ENCODE data around the gene HSPA1L. TPM values are rescaled to one million over a fixed set of nuclear protein-coding genes. Genes with fewer than 3 reads are reported as not detected.
A peak's percentile ranks its signal among the peaks of the same experiment; 100 is the strongest.

The HSPA1L gene
- total and polyA plus RNA-seq, 4 experiments from 2014 or later, result 1.1 to 8.3 (median 6.3) TPM

DNA sequence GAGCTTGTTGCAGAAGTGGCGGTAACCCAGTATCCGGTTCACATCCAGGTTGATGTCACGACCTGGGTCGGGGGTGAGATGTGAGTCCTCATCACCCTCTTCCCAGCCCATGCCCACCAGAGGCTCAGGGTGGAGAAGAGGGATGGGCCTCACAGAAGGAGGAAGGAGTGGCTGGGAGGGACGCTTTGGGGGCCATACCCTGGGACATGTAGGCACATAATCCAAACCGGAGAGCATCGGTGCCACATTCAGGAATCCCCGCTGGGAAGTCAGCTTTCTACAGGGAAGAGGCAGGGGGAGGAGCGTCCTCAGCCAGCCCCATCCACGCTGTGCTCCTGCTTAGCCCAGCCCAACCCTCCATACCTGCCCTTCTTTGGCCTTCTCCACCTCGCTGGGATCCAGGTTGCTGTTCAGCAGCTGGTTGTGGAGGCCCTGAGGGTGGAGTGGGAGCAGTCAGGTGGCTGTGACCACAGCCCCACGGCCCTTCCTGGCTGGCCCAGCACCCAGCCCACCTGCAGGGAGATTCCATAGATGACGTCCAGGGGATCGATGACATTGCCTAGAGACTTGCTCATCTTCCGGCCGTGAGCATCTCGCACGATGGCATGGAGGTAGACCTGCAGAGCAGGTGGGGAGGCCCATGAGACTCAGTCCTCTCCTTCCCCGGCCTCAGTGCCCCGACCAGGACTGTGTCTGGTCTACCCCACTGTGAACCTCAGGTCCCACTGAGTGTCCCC, 34.4 kb downstream of the HSPA1L start:
- Mint-ChIP-seq H3K9me3 (no peaks in the 10 kb centered on the region), H3K36me3 (peaks cover 16 to 43% of the 10 kb centered on the region in 2 donors)

DNA sequence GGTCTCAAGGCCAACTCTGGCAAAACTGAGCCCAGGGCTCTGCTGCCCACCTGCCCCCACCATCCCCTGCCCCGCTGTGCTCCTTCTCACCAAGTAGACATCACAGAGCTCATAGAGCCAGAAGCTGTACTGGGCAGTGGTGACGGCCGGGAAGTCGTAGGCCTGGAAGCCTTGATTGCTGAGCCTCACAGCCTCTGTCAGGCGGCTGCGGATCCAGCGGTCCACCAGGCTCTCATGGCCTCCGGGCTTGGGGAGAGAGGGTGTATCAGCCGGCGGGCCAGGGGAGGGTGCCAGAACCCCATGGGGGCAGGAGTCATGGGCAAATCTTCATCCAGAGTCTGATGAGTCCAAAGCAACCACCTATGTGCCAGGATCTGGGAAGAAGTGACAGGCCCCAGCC, 35.2 kb downstream of the HSPA1L start:
- Mint-ChIP-seq H3K27ac (no peak overlapping the region), H3K4me3 (no peak overlapping the region), H3K9me3 (no peaks in the 10 kb centered on the region), H3K4me1 (peaks cover 9 to 30% (median 22%) of the 10 kb centered on the region in 4 donors), H3K36me3 (peaks cover 16 to 43% of the 10 kb centered on the region in 2 donors), H3K27me3 (no peaks in the 10 kb centered on the region)
- Histone ChIP-seq H3K36me3 (ENCODE audit: insufficient read depth, low read length) (peaks cover 42% of the 10 kb centered on the region), H3K4me1 (ENCODE audit: insufficient read depth, low read length) (peaks cover 30% of the 10 kb centered on the region), H3K4me3 (ENCODE audit: low read length in 2 of 2) (no peak overlapping the region), H3K27ac (ENCODE audit: low read depth, low read length) (no peak overlapping the region), H3K9me3 (ENCODE audit: control insufficient read depth in 1 of 2, low read length in 2 of 2) (no peaks in the 10 kb centered on the region), H3K27me3 (ENCODE audit: insufficient read depth, low read length) (no peaks in the 10 kb centered on the region)
- ChIA-PET POLR2A (ENCODE audit: partially characterized antibody) (interaction anchor here (1.0 to 1.5 kb wide), 2 partner anchors 27 to 41 kb away, joined by 3 read pairs; partner anchors contain the start of gene LSM2), CTCF (ENCODE audit: partially characterized antibody) (interaction anchor here (0.9 to 3.8 kb wide), 2 partner anchors 10 kb away, joined by 4 to 15 read pairs; no protein-coding TSS in a partner anchor)
- DNase-seq, result no peak
- intact Hi-C loops (cut with micrococcal nuclease), result no loop called here

More for the DNA sequence above, 34.4 kb downstream of the HSPA1L start:
- POLR2A ChIA-PET (ENCODE audit: partially characterized antibody), result interaction anchor here (1.5 kb wide), 1 partner anchor 26 kb away, joined by 3 read pairs; the partner anchor contains the start of gene LSM2
- intact Hi-C loops (cut with micrococcal nuclease), result no loop called here
- H3K27me3 ChIP-seq (ENCODE audit: insufficient read depth, low read length), result no peaks in the 10 kb centered on the region
- H3K4me3 Mint-ChIP-seq, result no peak overlapping the region
- H3K36me3 ChIP-seq (ENCODE audit: insufficient read depth, low read length), result peaks cover 47% of the 10 kb centered on the region
- H3K27ac Mint-ChIP-seq, result peak overlapping the region in 1 of 7 donors; percentile 61
- no peak overlapping the region for H3K4me3 ChIP-seq (ENCODE audit: low read length in 2 of 2)
- H3K9me3 ChIP-seq (ENCODE audit: control insufficient read depth in 1 of 2, low read length in 2 of 2), result no peaks in the 10 kb centered on the region
- no peak for DNase-seq
- CTCF ChIA-PET (ENCODE audit: partially characterized antibody), result interaction anchor here (0.9 to 3.8 kb wide), 2 partner anchors 9 to 11 kb away, joined by 4 to 15 read pairs; no protein-coding TSS in a partner anchor
- peaks cover 22% of the 10 kb centered on the region for H3K4me1 ChIP-seq (ENCODE audit: insufficient read depth, low read length)
- H3K27me3 Mint-ChIP-seq, result no peaks in the 10 kb centered on the region
- peaks cover 7 to 23% (median 16%) of the 10 kb centered on the region in 4 donors for H3K4me1 Mint-ChIP-seq
- H3K27ac ChIP-seq (ENCODE audit: low read depth, low read length), result no peak overlapping the region

DNA sequence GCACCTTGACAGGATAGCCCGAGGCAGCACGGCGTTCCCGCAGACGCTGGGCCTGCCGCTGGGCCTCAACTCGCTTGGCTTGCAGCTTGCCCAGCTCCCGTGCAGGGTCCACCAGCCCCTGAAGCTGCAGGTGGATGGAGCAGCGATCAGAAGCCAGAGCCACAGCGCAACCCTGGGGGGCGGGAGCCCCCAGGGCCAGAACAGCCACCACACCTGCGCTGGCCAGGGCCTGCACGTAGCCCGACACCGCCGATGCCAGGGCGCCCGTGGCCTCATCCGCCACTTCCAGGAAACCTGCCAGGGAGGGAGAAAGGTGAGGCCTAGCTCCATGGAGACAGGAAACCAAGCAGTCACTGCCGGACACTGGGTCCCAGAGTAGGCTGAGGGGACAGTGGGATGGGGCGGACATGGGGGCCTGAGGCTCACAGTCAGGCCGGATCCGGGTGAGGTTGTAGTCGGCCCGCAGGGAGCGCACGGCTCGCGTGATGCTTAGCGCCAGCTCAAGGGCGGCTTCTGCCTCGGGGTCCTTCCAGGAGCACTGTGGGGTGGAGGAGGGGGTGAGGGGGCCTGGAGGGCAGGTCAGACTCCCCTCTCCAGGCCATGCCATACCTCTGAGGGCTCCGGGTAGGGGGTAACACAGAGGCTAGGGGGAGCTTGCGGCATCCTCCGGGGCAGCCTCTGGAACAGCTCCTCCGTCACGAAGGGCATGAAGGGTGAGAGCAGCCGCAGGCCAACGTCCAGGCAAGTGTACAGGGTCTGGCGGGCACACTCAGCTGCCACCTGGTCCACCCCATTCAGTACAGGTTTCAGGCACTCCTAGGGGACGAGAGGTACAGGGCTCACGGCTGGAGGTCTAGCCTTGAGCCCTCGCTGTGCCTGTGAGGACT, 35.8 kb downstream of the HSPA1L start:
- H3K36me3 ChIP-seq (ENCODE audit: insufficient read depth, low read length), result peaks cover 35% of the 10 kb centered on the region
- CTCF ChIA-PET (ENCODE audit: partially characterized antibody), result interaction anchor here (3.8 to 12.8 kb wide), 2 partner anchors 9 to 45 kb away, joined by 15 to 173 read pairs; partner anchors contain the start of genes CLIC1, DDAH2 and MSH5

GRCh38 chr6:31778193-31778592, 36.9 kb downstream of the HSPA1L start:
- H3K4me1 Mint-ChIP-seq, result peaks cover 9 to 33% (median 23%) of the 10 kb centered on the region in 4 donors
- H3K4me3 Mint-ChIP-seq, result peak overlapping the region in 1 of 8 donors; percentile 12
- no peaks in the 10 kb centered on the region for H3K9me3 Mint-ChIP-seq
- Histone ChIP-seq H3K4me1 (ENCODE audit: insufficient read depth, low read length) (peaks cover 34% of the 10 kb centered on the region), H3K9me3 (ENCODE audit: control insufficient read depth in 1 of 2, low read length in 2 of 2) (no peaks in the 10 kb centered on the region), H3K27me3 (ENCODE audit: insufficient read depth, low read length) (no peaks in the 10 kb centered on the region), H3K4me3 (ENCODE audit: low read length in 2 of 2) (no peak overlapping the region), H3K27ac (ENCODE audit: low read depth, low read length) (no peak overlapping the region), H3K36me3 (ENCODE audit: insufficient read depth, low read length) (peaks cover 34% of the 10 kb centered on the region)
- peaks cover 5 to 33% of the 10 kb centered on the region in 2 donors for H3K36me3 Mint-ChIP-seq
- no peak for DNase-seq
- ChIA-PET CTCF (ENCODE audit: partially characterized antibody) (interaction anchor here (1.1 to 12.8 kb wide), 3 partner anchors 8 to 44 kb away, joined by 3 to 173 read pairs (median 15); partner anchors contain the start of genes CLIC1, DDAH2 and MSH5), POLR2A (ENCODE audit: partially characterized antibody) (interaction anchor here (1.0 to 1.6 kb wide), 2 partner anchors 13 to 20 kb away, joined by 3 to 4 read pairs; no protein-coding TSS in a partner anchor)
- H3K27ac Mint-ChIP-seq, result peak overlapping the region in 3 of 7 donors; percentile 37 to 87 (median 73)
- intact Hi-C loops (cut with micrococcal nuclease), result no loop called here
- no peaks in the 10 kb centered on the region for H3K27me3 Mint-ChIP-seq

More for the DNA sequence above, 35.8 kb downstream of the HSPA1L start:
- no peaks in the 10 kb centered on the region for H3K27me3 ChIP-seq (ENCODE audit: insufficient read depth, low read length)
- POLR2A ChIA-PET (ENCODE audit: partially characterized antibody), result interaction anchor here (0.5 to 1.5 kb wide), 3 partner anchors 8 to 40 kb away, joined by 3 read pairs; partner anchors contain the start of gene LSM2
- H3K4me1 ChIP-seq (ENCODE audit: insufficient read depth, low read length), result peaks cover 30% of the 10 kb centered on the region
- H3K27ac Mint-ChIP-seq, result no peak overlapping the region
- H3K36me3 Mint-ChIP-seq, result peaks cover 9 to 37% of the 10 kb centered on the region in 2 donors
- no peak overlapping the region for H3K4me3 Mint-ChIP-seq
- peaks cover 9 to 30% (median 22%) of the 10 kb centered on the region in 4 donors for H3K4me1 Mint-ChIP-seq
- no peaks in the 10 kb centered on the region for H3K9me3 Mint-ChIP-seq
- intact Hi-C loops (cut with micrococcal nuclease), result no loop called here
- no peak overlapping the region for H3K27ac ChIP-seq (ENCODE audit: low read depth, low read length)
- H3K27me3 Mint-ChIP-seq, result no peaks in the 10 kb centered on the region
- H3K9me3 ChIP-seq (ENCODE audit: control insufficient read depth in 1 of 2, low read length in 2 of 2), result no peaks in the 10 kb centered on the region
- no peak for DNase-seq
- H3K4me3 ChIP-seq (ENCODE audit: low read length in 2 of 2), result no peak overlapping the region

DNA sequence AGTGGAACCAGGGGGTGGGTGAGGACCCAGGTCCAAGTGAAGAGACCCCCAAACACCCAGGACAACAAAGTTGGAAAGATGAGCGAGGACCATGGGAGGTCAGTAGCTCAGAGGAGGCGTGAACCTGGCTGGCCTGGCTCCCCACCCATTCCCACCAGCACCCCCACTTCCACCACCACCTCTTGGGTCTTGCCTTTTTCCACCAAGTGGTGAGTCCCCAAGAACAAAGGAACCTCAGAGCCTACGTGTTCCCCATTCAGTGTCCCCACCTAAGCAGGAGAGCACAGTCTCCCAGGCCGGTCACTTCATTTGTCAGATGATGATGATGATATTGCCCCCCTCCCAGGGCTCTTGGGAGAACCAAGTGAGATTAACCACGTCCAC, 37.4 kb downstream of the HSPA1L start:
- peak overlapping the region; percentile 46 for H3K27ac ChIP-seq (ENCODE audit: low read depth, low read length)
- no peaks in the 10 kb centered on the region for H3K27me3 ChIP-seq (ENCODE audit: insufficient read depth, low read length)
- DNase-seq, result no peak
- intact Hi-C loops (cut with micrococcal nuclease), result loop anchor here (2.0 kb wide), 1 partner anchor 17 kb away; the partner anchor contains the start of gene VARS1
- peaks cover 40% of the 10 kb centered on the region for H3K4me1 ChIP-seq (ENCODE audit: insufficient read depth, low read length)
- peaks cover 11 to 39% (median 27%) of the 10 kb centered on the region in 4 donors for H3K4me1 Mint-ChIP-seq
- CTCF ChIA-PET (ENCODE audit: partially characterized antibody), result interaction anchor here (1.1 to 12.8 kb wide), 2 partner anchors 12 to 44 kb away, joined by 3 to 173 read pairs; partner anchors contain the start of genes CLIC1, DDAH2 and MSH5
- peaks cover 30% of the 10 kb centered on the region for H3K36me3 ChIP-seq (ENCODE audit: insufficient read depth, low read length)
- H3K36me3 Mint-ChIP-seq, result peaks cover under 1 to 29% of the 10 kb centered on the region in 2 donors
- POLR2A ChIA-PET (ENCODE audit: partially characterized antibody), result interaction anchor here (1.0 to 1.7 kb wide), 4 partner anchors 14 to 86 kb away, joined by 3 to 4 read pairs (median 4); partner anchors contain the start of gene MSH5
- H3K4me3 Mint-ChIP-seq, result peak overlapping the region in 2 of 8 donors; percentile 12 to 73
- no peak overlapping the region for H3K4me3 ChIP-seq (ENCODE audit: low read length in 2 of 2)
- no peaks in the 10 kb centered on the region for H3K9me3 ChIP-seq (ENCODE audit: control insufficient read depth in 1 of 2, low read length in 2 of 2)
- no peaks in the 10 kb centered on the region for H3K9me3 Mint-ChIP-seq
- no peaks in the 10 kb centered on the region for H3K27me3 Mint-ChIP-seq
- peak overlapping the region in 6 of 7 donors; percentile 8 to 87 (median 75) for H3K27ac Mint-ChIP-seq

- intact Hi-C loops (cut with micrococcal nuclease), result loop anchor here (2.0 kb wide), 1 partner anchor 18 kb away; the partner anchor contains the start of gene VARS1
- Mint-ChIP-seq H3K4me3 (peak within 1 kb of the TSS; percentile 27 to 75 (median 58)), H3K36me3 (peaks cover 0 to 26% of the 10 kb centered on the region in 2 donors), H3K27me3 (no peaks in the 10 kb centered on the region), H3K4me1 (peaks cover 13 to 44% (median 31%) of the 10 kb centered on the region in 4 donors), H3K9me3 (no peaks in the 10 kb centered on the region), H3K27ac (peak within 1 kb of the TSS; percentile 57 to 87 (median 77))
- DNase-seq, result peak; percentile 49 to 88 (median 62)
- CTCF ChIA-PET (ENCODE audit: partially characterized antibody), result interaction anchor here (1.1 to 12.8 kb wide), 2 partner anchors 13 to 43 kb away, joined by 3 to 173 read pairs; partner anchors contain the start of genes CLIC1, DDAH2 and MSH5
- H3K27ac ChIP-seq (ENCODE audit: low read depth, low read length), result peak within 1 kb of the TSS; percentile 46
- peak within 1 kb of the TSS in 1 of 2 donors; percentile 30 for H3K4me3 ChIP-seq (ENCODE audit: low read length in 2 of 2)
- POLR2A ChIA-PET (ENCODE audit: partially characterized antibody), result interaction anchor here (1.0 to 1.7 kb wide), 4 partner anchors 14 to 86 kb away, joined by 3 to 4 read pairs (median 4); partner anchors contain the start of gene MSH5
- H3K4me1 ChIP-seq (ENCODE audit: insufficient read depth, low read length), result peaks cover 44% of the 10 kb centered on the region
- peaks cover 26% of the 10 kb centered on the region for H3K36me3 ChIP-seq (ENCODE audit: insufficient read depth, low read length)
- H3K27me3 ChIP-seq (ENCODE audit: insufficient read depth, low read length), result no peaks in the 10 kb centered on the region
- H3K9me3 ChIP-seq (ENCODE audit: control insufficient read depth in 1 of 2, low read length in 2 of 2), result no peaks in the 10 kb centered on the region
These were observed 38.0 kb downstream of the HSPA1L start, which contains the start of gene VWA7 for GRCh38 chr6:31776989-31777666. VWA7 (minus strand) TSS chr6:31777328; CDS start chr6:31776779, 549 bp downstream.

Data from CD4-positive, alpha-beta memory T cell (primary cell).